Vagina (tissue), 2 donors: ENCODE results near the gene CDC25A.

ENCODE experiments used
- POLR2A ChIP-seq, 2 donors: fragments of 450-650 bp; IDR thresholded peaks; one replicate each; pipeline ENCODE4 v1.6.1; 2017; ENCODE audit warnings: antibody characterized with exemption in 2 of 2, mild to moderate bottlenecking in 2 of 2, moderate library complexity in 2 of 2
- POLR2AphosphoS5 ChIP-seq, 2 donors: sonication (generic); formaldehyde crosslinking; IDR thresholded peaks; one replicate each; pipeline ENCODE4 v1.9.0; 2017; ENCODE audit warnings: antibody characterized with exemption in 2 of 2, mild to moderate bottlenecking in 2 of 2, low read depth in 1 of 2; ENCODE audit not compliant: insufficient read depth in 1 of 2
- TF ChIP-seq, protein P1 (sequence below), 3 experiments: fragments of 450-650 bp in 2 of 3; fragments of 200-600 bp in 1 of 3; sonication (generic) in 1 of 3; IDR thresholded peaks; one replicate each; pipeline ENCODE4 v1.5.1; 2017 to 2019; ENCODE audit warnings: antibody characterized with exemption in 3 of 3, mild to moderate bottlenecking in 2 of 3, moderate library complexity in 2 of 3

DNA sequence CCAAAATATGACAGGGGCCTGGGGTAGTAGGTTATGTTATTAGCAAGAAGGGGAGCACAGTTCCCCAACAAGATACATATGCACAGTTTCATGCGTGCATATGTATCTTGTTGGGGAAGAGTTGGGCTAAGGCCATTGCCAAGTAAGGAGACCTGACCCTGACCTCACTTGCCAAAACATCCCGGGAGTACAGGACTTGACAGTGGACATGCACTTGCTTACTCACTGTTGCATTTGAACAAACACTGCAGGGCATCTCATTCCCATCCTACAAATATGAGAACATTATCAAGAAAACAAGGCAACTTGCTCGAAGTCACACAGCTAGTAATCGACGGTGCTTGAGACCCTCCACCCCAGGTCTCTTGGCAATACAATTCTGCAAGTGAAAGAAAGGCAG, 30.3 kb upstream of the CDC25A start:
- TF ChIP-seq, protein P1, sequence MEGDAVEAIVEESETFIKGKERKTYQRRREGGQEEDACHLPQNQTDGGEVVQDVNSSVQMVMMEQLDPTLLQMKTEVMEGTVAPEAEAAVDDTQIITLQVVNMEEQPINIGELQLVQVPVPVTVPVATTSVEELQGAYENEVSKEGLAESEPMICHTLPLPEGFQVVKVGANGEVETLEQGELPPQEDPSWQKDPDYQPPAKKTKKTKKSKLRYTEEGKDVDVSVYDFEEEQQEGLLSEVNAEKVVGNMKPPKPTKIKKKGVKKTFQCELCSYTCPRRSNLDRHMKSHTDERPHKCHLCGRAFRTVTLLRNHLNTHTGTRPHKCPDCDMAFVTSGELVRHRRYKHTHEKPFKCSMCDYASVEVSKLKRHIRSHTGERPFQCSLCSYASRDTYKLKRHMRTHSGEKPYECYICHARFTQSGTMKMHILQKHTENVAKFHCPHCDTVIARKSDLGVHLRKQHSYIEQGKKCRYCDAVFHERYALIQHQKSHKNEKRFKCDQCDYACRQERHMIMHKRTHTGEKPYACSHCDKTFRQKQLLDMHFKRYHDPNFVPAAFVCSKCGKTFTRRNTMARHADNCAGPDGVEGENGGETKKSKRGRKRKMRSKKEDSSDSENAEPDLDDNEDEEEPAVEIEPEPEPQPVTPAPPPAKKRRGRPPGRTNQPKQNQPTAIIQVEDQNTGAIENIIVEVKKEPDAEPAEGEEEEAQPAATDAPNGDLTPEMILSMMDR (IDR thresholded peaks at IDR 0.05), result no peak
- no peak for TF ChIP-seq POLR2A (IDR thresholded peaks at IDR 0.05)
- no peak for TF ChIP-seq POLR2AphosphoS5 (IDR thresholded peaks at IDR 0.05; ENCODE audit: insufficient read depth in 1 of 2, low read depth in 1 of 2)
